HFFc6 (cell line): ENCODE results near the gene HHIPL2. TPM values are rescaled to one million over a fixed set of nuclear protein-coding genes. Genes with fewer than 3 reads are reported as not detected.

ENCODE experiments used
- DNase-seq: peaks from one replicate; pipeline ENCODE4 v3.0.0-alpha.2; 2018
- H3K27ac Mint-ChIP-seq: 2 replicates; pipeline ENCODE4 v1.8.0; 2020; ENCODE audit warnings: mild to moderate bottlenecking, mixed read lengths
- H3K27me3 Mint-ChIP-seq: 2 replicates; pipeline ENCODE4 v1.8.0; 2021; ENCODE audit warnings: mild to moderate bottlenecking, moderate library complexity, mixed read lengths; ENCODE audit not compliant: insufficient read depth
- H3K36me3 Mint-ChIP-seq: 2 replicates; pipeline ENCODE4 v1.8.0; 2021; ENCODE audit warnings: low read depth, mixed read lengths
- H3K4me1 Mint-ChIP-seq: 2 replicates; pipeline ENCODE4 v1.8.0; 2020; ENCODE audit warnings: low read depth, mixed read lengths
- H3K4me3 Mint-ChIP-seq: 2 replicates; pipeline ENCODE4 v1.8.0; 2020; ENCODE audit warnings: mild to moderate bottlenecking, moderate library complexity, mixed read lengths
- H3K9me3 Mint-ChIP-seq: 2 replicates; pipeline ENCODE4 v1.8.0; 2020; ENCODE audit warnings: mild to moderate bottlenecking, mixed read lengths
- CTCF ChIP-seq: fragments of 200-600 bp; sonication (generic); IDR thresholded peaks from 2 replicates; pipeline ENCODE4 v1.5.0; 2021; ENCODE audit warnings: antibody characterized with exemption, mild to moderate bottlenecking
- total RNA-seq, 6 experiments: library from RNA; stranded (reverse); fragmentation: NEBNext Ultra II Directional; extraction: Animal tissue kit (Norgen Biotek cat#: 25700); gene quantifications; 2 replicates in 1 of 6; 3 replicates in 5 of 6; pipeline ENCODE4 v1.2.3, GENCODE V29; 2021

The HHIPL2 gene
- total RNA-seq, 6 experiments from 2014 or later: 0.07 to 0.45 (median 0.31) TPM; not detected in 3

GRCh38 chr1:222554177-222554576, 6.3 kb upstream of the HHIPL2 start:
- no peaks in the 10 kb centered on the region for H3K9me3 Mint-ChIP-seq
- H3K36me3 Mint-ChIP-seq: peaks cover 10% of the 10 kb centered on the region; the same call in 1 of the 2 replicates
- no peak for TF ChIP-seq CTCF
- H3K4me1 Mint-ChIP-seq: peaks cover 10% of the 10 kb centered on the region
- peaks cover 1% of the 10 kb centered on the region; the same call in 1 of the 2 replicates for H3K27me3 Mint-ChIP-seq
- H3K4me3 Mint-ChIP-seq: no peak overlapping the region
- no peak for DNase-seq
- H3K27ac Mint-ChIP-seq: no peak overlapping the region

- no peaks in the 10 kb centered on the region for H3K9me3 Mint-ChIP-seq
- TF ChIP-seq CTCF: no peak
- no peak for DNase-seq
These were observed 5.0 kb upstream of the HHIPL2 start for GRCh38 chr1:222552882-222553281.

GRCh38 chr1:222547260-222547614, 667 bp downstream of the HHIPL2 start:
- peak; percentile 44 for TF ChIP-seq CTCF
- peak overlapping the region; percentile 82 for H3K4me3 Mint-ChIP-seq
- DNase-seq: no peak
- H3K4me1 Mint-ChIP-seq: peaks cover 37% of the 10 kb centered on the region
- no peaks in the 10 kb centered on the region for H3K9me3 Mint-ChIP-seq
- H3K27me3 Mint-ChIP-seq: peaks cover 5% of the 10 kb centered on the region; the same call in 1 of the 2 replicates
- peaks cover 4% of the 10 kb centered on the region; the same call in 1 of the 2 replicates for H3K36me3 Mint-ChIP-seq
- peak overlapping the region; percentile 99 for H3K27ac Mint-ChIP-seq

More at GRCh38 chr1:222552882-222553281, 5.0 kb upstream of the HHIPL2 start:
- Mint-ChIP-seq H3K4me3 (no peak overlapping the region), H3K27me3 (peaks cover 1% of the 10 kb centered on the region; the same call in 1 of the 2 replicates), H3K4me1 (peaks cover 17% of the 10 kb centered on the region), H3K27ac (no peak overlapping the region), H3K36me3 (peaks cover 14% of the 10 kb centered on the region)

- Mint-ChIP-seq H3K27me3 (peaks cover 5% of the 10 kb centered on the region; the same call in 1 of the 2 replicates), H3K9me3 (no peaks in the 10 kb centered on the region), H3K27ac (peak overlapping the region; percentile 99), H3K36me3 (peaks cover 4% of the 10 kb centered on the region; the same call in 1 of the 2 replicates), H3K4me3 (peak overlapping the region; percentile 82), H3K4me1 (peaks cover 37% of the 10 kb centered on the region)
- DNase-seq: peak; percentile 93
- TF ChIP-seq CTCF: no peak
These were observed 1.2 kb downstream of the HHIPL2 start for GRCh38 chr1:222546548-222547259.

- Mint-ChIP-seq H3K27me3 (peaks cover 5% of the 10 kb centered on the region; the same call in 1 of the 2 replicates), H3K9me3 (no peaks in the 10 kb centered on the region), H3K36me3 (peaks cover 4% of the 10 kb centered on the region; the same call in 1 of the 2 replicates), H3K27ac (peak overlapping the region; percentile 99), H3K4me1 (peaks cover 37% of the 10 kb centered on the region), H3K4me3 (peak overlapping the region; percentile 82)
- DNase-seq: no peak
- TF ChIP-seq CTCF: no peak
These were observed 1.8 kb downstream of the HHIPL2 start for GRCh38 chr1:222546091-222546490.
